ENCODE data around the gene BMAL2. TPM values are rescaled to one million over a fixed set of nuclear protein-coding genes. Genes with fewer than 3 reads are reported as not detected.
A peak's percentile ranks its signal among the peaks of the same experiment; 100 is the strongest.

Gene BMAL2, protein sequence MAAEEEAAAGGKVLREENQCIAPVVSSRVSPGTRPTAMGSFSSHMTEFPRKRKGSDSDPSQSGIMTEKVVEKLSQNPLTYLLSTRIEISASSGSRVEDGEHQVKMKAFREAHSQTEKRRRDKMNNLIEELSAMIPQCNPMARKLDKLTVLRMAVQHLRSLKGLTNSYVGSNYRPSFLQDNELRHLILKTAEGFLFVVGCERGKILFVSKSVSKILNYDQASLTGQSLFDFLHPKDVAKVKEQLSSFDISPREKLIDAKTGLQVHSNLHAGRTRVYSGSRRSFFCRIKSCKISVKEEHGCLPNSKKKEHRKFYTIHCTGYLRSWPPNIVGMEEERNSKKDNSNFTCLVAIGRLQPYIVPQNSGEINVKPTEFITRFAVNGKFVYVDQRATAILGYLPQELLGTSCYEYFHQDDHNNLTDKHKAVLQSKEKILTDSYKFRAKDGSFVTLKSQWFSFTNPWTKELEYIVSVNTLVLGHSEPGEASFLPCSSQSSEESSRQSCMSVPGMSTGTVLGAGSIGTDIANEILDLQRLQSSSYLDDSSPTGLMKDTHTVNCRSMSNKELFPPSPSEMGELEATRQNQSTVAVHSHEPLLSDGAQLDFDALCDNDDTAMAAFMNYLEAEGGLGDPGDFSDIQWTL
- 10 to 100 TPM in 2 of 4 donors, 1 to 10 TPM in 2; 7.6 to 16.6 (median 10.5) TPM for total RNA-seq

DNA sequence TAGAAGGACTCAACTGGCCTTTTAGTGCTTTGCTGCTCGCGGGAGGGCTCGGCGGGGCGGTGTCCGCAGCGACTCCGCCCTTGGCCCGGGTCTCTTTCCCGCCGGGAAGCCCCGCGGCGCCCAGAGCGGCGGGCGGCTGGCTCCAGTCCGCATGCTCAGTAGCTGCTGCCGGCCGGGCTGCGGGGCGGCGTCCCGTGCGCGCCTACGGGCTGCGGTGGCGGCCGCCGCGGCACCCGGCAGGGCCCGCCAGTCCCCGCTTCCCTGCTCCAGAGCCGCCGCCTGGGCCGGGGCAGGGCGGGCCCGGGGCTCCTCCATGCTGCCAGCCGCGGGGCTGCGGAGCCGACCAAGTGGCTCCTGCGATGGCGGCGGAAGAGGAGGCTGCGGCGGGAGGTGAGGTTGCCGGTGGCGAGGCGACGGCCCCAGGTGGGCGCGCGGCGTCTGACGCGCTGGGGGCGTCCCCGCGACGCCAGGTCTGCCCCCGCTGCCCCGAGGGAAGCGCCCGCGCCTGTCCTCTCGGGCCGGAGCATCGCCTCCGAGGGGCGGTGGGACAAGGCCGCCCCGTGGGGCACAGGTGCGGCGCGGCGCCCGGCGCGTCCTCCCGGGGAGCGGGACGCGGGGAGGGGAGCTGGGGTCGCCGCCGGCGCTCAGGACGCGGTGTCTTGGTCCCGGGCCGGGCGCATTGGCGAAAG, at the start of gene BMAL2:
Gene BMAL2 (plus strand): TSS at position 123 of the 689 bp plus-strand sequence. CDS start 237 bp downstream, at position 360.
- DNase-seq (ENCODE audit: low spot score in 2 of 2): no peak
- Histone ChIP-seq H3K4me3 (peak within 1 kb of the TSS; percentile 84), H3K4me1 (peaks cover 26% of the 10 kb centered on the region), H3K9me3 (no peaks in the 10 kb centered on the region), H3K27me3 (no peaks in the 10 kb centered on the region), H3K27ac (peak within 1 kb of the TSS; percentile 27), H3K36me3 (no peaks in the 10 kb centered on the region)
- 0% methylated on average over 9 of the region's 96 CpGs for WGBS
- TF ChIP-seq POLR2AphosphoS5 (IDR thresholded peaks at IDR 0.05): no peak
- TF ChIP-seq, protein P1, sequence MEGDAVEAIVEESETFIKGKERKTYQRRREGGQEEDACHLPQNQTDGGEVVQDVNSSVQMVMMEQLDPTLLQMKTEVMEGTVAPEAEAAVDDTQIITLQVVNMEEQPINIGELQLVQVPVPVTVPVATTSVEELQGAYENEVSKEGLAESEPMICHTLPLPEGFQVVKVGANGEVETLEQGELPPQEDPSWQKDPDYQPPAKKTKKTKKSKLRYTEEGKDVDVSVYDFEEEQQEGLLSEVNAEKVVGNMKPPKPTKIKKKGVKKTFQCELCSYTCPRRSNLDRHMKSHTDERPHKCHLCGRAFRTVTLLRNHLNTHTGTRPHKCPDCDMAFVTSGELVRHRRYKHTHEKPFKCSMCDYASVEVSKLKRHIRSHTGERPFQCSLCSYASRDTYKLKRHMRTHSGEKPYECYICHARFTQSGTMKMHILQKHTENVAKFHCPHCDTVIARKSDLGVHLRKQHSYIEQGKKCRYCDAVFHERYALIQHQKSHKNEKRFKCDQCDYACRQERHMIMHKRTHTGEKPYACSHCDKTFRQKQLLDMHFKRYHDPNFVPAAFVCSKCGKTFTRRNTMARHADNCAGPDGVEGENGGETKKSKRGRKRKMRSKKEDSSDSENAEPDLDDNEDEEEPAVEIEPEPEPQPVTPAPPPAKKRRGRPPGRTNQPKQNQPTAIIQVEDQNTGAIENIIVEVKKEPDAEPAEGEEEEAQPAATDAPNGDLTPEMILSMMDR (IDR thresholded peaks at IDR 0.05): no peak
- no peak for TF ChIP-seq EP300 (IDR thresholded peaks at IDR 0.05)
- TF ChIP-seq POLR2A (IDR thresholded peaks at IDR 0.05): no peak

DNA sequence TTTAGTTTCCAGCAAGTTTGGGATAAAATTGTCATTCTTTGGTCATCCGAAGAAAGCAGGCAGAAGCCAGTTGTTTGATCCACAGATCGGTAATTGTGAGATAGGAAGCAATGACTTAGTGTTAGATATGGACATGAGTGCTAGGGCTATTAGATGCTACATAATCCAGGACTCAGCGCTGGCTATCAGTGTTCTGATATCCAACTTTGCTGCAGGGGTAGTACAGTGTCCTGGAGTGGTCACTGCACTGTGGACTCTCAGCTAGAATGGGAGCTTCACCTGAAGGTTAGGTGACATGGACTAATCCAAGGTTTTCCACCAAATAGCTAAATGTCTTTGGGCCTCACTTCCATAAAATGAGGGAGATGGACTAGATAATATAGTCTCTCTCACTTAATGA, 48.6 kb upstream of the BMAL2 start:
- DNase-seq (ENCODE audit: low spot score in 2 of 2): no peak
- Histone ChIP-seq H3K27ac (no peak overlapping the region), H3K27me3 (no peaks in the 10 kb centered on the region)

DNA sequence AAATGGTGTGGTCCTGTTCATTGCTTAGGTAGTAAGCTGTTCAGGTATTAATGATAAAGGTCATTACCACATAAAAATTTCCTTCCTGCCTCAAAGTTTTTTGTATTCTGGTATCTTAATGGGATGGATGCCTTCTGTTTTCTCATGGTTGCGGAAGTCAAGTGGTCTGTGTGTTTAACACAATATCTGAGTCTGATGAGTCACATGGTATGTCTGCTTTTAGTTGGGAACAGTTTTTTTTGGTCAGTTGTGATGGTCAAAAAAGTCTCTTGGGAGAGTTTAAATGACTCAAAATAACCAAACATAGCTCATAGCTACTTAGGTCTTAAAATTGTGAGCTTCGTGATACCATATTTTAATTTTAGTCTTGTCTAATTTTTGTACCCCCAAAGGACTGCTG, 47.9 kb upstream of the BMAL2 start:
- H3K4me3 ChIP-seq: no peak overlapping the region
- no peak overlapping the region for H3K27ac ChIP-seq
- no peaks in the 10 kb centered on the region for H3K36me3 ChIP-seq
- no peaks in the 10 kb centered on the region for H3K27me3 ChIP-seq
- no peaks in the 10 kb centered on the region for H3K9me3 ChIP-seq
- DNase-seq (ENCODE audit: low spot score in 2 of 2): no peak
- TF ChIP-seq EP300 (IDR thresholded peaks at IDR 0.05) (no peak), POLR2A (IDR thresholded peaks at IDR 0.05) (no peak), POLR2AphosphoS5 (IDR thresholded peaks at IDR 0.05) (no peak)
- TF ChIP-seq, protein P1 (IDR thresholded peaks at IDR 0.05): no peak
- H3K4me1 ChIP-seq: peaks cover 17% of the 10 kb centered on the region
- WGBS: 76% methylated on average over 2 of the region's 2 CpGs

More for the DNA sequence above, 48.6 kb upstream of the BMAL2 start:
- Histone ChIP-seq H3K4me3 (no peak overlapping the region), H3K9me3 (no peaks in the 10 kb centered on the region), H3K4me1 (peaks cover 17% of the 10 kb centered on the region), H3K36me3 (no peaks in the 10 kb centered on the region)
- 98% methylated on average over 3 of the region's 3 CpGs for WGBS
- TF ChIP-seq EP300 (IDR thresholded peaks at IDR 0.05) (no peak), POLR2A (IDR thresholded peaks at IDR 0.05) (no peak), POLR2AphosphoS5 (IDR thresholded peaks at IDR 0.05) (no peak)
- TF ChIP-seq, protein P1 (IDR thresholded peaks at IDR 0.05): no peak

DNA sequence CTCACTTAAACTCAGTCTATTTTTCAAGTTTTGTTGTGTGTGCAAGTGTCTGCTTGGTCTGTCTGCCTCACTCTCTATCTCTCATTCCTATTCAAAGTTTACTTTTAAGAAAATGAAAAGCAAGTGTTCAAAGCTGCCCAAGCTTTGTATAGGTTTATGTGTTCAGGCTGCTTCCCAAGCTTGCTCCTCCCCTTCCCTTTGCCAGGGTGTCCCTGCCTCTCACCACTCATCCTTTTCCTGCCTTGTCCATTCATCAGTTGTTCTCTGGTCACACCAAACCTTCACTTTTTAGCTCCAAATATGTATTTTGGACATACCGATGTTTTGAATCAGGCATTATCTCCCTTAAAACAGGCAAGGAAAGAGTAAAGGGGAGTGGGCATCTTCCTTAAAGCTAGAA, 47.2 kb upstream of the BMAL2 start:
- Histone ChIP-seq H3K27ac (no peak overlapping the region), H3K4me3 (no peak overlapping the region), H3K9me3 (no peaks in the 10 kb centered on the region), H3K4me1 (peaks cover 13% of the 10 kb centered on the region), H3K27me3 (no peaks in the 10 kb centered on the region), H3K36me3 (no peaks in the 10 kb centered on the region)
- 98% methylated on average over 1 of the region's 1 CpG for WGBS
- TF ChIP-seq EP300 (IDR thresholded peaks at IDR 0.05) (no peak), POLR2A (IDR thresholded peaks at IDR 0.05) (no peak), POLR2AphosphoS5 (IDR thresholded peaks at IDR 0.05) (no peak)
- TF ChIP-seq, protein P1 (IDR thresholded peaks at IDR 0.05): no peak
- no peak for DNase-seq (ENCODE audit: low spot score in 2 of 2)

DNA sequence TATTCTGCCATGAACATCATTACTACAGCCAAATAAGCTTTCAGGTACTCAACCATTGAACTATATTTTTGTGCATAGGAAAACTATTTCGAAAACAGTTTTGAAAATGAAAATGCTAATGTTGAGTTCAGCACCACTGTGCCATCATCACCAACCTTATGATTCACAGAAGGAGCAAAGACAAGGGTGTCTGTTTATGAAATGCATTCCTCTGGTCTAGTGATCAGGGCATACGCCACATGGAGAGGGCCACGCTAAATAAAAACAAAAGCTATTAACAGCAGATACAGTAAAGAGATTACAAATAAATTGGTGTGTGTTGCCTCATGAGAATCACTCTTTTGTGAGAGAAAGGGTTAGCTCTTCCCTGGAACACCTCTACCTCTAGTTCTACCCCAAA, 43.2 kb upstream of the BMAL2 start:
- Histone ChIP-seq H3K27me3 (no peaks in the 10 kb centered on the region), H3K36me3 (no peaks in the 10 kb centered on the region), H3K9me3 (no peaks in the 10 kb centered on the region), H3K27ac (no peak overlapping the region), H3K4me1 (peaks cover 14% of the 10 kb centered on the region), H3K4me3 (no peak overlapping the region)
- no peak for DNase-seq (ENCODE audit: low spot score in 2 of 2)
- TF ChIP-seq EP300 (IDR thresholded peaks at IDR 0.05) (no peak), POLR2A (IDR thresholded peaks at IDR 0.05) (no peak)
- whole genome bisulfite sequencing: 92% methylated on average over 3 of the region's 3 CpGs

All from suprapubic skin (tissue), 4 donors.